GM18951 (cell line): ENCODE data around the gene WDR5B.
A peak's percentile ranks its signal among the peaks of the same experiment; 100 is the strongest.

Source experiments
- POLR2A ChIP-seq: IDR thresholded peaks from 4 replicates; pipeline ENCODE4 v1.6.1; 2011; ENCODE audit warnings: mild to moderate bottlenecking; ENCODE audit not compliant: insufficient read length, insufficient read depth; ENCODE audit errors: extremely low read depth
- in situ Hi-C: fragments of 300-500 bp; cut with MboI; formaldehyde crosslinking; loops from one replicate; pipeline ENCODE4 v1.12.0; 2022; ENCODE audit warnings: low sequenced_read_pairs, mixed read lengths, inconsistent platforms; ENCODE audit not compliant: unreplicated experiment

The WDR5B gene

DNA sequence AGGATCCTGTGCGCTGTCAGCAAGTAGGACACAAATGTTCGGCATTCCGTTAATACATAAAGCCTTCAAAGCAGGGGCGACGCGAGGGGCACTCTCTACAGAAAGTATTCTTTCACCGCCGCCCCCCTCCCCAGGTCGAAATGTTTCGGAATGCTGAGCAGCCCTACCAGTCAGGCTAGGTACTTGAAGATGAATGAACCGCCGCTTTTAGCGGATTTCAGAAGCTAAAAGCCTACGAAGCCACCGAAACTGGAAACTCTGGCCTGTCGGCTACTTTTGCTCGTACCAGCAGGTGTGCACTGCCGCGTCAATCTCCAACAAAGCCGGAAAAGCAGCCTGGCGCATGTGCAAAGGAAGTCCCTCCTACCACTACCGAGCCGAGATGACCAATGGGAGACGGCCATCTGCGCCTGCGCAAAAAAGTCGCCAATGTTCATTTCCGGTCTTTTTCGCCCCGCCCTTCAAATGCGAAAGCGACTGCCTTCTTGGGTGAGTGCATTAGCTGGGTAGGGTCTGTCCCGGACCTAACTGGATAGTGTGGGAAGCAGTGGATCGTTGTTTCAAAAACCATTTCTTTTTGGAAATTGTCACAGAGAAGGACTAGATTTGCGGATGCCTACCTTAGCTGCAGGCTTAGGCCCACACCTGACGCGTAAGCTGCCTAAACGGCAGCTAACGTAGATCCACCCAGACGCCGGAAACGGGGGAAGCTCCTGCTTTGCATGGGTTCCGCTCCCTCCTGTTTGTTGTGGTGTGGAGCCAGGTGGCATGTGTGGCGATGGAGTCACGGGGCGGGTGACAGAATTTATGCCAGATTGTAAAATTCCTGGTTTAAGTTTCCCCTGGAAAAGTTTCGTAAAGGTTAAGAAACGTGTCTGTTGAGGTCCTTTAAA is at the start of gene WDR5B:
Gene WDR5B, minus strand, starts transcription at position 301 of the 893 bp plus-strand sequence. CDS start 534 bp downstream, outside the sequence.
- in situ Hi-C loops, result loop anchor here (25.0 kb wide), 1 partner anchor 621 kb away; the partner anchor contains the start of gene SEMA5B
- peak; percentile 90 for TF ChIP-seq POLR2A

DNA sequence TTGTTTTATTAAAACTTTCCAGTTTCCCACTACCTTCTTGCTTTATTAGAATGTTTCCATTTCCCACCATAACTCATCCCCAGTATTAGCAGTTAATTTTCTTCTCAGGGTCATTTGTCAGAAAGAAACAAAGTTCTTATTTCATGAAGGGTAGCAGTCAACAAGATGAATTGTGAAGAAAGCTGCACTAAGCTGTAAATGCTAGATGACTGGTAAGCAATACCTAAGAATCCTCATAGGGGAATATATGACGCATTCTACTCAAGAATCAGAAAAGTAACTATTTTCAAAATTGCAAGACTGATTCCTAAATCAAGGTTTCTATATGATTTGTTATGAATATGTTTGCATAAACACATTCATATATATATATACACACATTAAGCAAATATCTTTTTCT is 48.8 kb upstream of the WDR5B start:
- no peak for TF ChIP-seq POLR2A
- in situ Hi-C loops, result no loop called here

DNA sequence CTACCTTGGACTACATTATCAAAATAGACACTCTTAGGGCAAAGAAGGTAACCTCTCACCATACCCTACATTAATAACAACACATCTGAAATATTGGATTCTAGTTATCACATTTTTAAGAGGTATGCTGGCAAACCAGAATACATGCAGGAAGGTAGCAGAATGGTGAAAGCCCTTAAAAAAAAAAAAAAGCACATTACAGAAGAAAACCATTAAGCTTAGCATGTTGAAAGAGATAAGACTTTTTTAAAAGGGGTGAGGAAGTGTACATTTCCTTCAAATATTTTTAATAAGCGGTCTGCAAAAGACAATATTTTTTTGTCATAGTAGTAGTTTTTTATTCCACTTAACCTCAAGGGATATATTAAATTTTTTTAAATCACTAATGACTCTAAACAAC is 46.5 kb upstream of the WDR5B start:
- in situ Hi-C loops, result no loop called here

DNA sequence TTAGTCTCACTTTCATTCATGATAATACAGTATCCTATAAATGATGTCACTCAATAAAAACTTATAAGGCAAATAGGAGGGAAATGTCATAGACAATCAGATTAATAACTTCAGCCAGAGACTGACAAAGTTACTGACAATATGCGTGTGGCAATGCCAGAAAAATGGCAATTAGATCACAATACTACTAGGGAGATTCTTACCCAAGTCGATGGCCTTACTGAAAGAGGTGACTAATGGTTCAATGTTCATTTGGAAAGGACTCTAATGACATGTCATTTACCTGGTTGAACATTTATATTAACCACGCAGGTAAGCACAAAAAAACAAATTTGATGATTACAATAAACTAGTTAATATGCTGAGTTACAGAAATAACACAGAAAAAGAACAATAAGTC is 45.9 kb upstream of the WDR5B start:
- TF ChIP-seq POLR2A, result no peak
- in situ Hi-C loops, result no loop called here

More for the DNA sequence above, 46.5 kb upstream of the WDR5B start:
- no peak for TF ChIP-seq POLR2A

DNA sequence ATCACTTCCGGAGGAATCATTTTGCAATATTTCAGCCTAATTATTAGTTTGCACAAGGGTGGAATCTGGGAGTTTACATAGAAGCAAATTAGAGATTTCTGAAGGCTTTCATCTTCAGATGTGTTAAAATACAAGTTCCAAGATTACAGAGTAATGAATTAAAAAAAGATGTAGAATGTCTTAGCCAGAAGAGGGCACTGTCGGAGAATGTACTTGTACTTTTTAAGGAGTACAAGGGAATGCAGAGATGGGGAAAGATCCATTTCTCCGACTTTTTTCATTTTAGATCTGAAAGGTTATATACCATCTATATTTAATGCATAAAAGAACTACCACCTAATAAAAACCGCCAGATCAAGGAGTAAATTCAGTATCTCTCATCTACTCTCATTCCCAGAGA is 43.1 kb upstream of the WDR5B start:
- TF ChIP-seq POLR2A, result no peak
- in situ Hi-C loops, result no loop called here

DNA sequence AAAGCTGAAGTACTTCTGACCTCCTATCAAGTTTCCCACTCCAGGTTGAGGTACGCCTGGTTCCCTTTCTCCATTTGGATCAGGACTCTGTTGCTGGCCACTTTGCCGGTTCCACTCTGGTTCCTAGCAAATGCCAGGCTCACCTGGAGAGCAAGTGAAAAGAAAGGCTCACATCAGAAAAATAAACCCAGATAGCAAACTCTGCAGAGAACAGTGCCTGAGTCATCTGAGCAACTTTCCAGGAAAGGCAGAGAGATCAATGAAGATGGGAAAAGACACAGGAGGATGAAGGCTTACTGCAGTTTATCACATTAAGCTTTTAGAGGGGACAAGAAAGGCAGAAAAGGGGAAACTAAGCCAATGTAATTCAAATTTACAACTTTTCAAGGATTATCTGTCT is 41.8 kb upstream of the WDR5B start:
- in situ Hi-C loops, result no loop called here
- TF ChIP-seq POLR2A, result no peak

DNA sequence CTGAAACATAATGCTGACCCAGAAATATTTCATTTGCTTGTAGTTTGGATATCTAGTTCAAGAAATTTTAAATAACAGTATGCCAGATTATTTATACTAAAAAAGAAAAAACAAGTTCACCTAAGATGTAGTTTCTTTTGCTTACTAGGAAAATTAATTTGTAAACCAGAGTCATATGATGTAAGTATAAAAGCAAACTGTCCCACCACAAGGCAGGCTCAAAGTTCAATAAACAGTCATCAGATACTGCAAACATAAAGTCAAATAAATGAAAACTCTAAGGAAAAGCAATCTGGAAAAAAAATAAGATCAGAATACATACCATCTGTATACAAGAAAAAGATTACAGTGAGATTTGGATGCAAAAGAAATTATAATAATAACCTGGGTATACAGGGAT is 40.2 kb upstream of the WDR5B start:
- TF ChIP-seq POLR2A, result no peak
- in situ Hi-C loops, result no loop called here

DNA sequence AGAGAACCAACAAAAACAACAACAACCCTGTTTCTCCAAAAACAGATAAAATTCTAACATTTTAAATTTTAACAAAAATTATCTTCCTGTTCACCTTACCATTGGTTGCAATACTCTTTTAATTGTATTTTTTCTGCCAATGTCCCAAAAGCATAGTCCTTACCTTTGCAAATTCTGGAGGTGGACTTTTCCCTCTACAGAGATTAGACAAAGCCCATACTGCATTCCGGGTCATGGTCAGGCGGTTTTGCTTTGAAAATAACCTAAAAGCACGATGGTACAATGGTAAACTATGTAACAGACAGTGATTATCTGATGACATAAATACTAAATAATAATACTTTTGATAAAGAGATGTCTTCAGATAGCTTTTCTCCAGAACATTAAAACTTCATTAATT is 35.5 kb upstream of the WDR5B start:
- TF ChIP-seq POLR2A, result no peak
- in situ Hi-C loops, result no loop called here

DNA sequence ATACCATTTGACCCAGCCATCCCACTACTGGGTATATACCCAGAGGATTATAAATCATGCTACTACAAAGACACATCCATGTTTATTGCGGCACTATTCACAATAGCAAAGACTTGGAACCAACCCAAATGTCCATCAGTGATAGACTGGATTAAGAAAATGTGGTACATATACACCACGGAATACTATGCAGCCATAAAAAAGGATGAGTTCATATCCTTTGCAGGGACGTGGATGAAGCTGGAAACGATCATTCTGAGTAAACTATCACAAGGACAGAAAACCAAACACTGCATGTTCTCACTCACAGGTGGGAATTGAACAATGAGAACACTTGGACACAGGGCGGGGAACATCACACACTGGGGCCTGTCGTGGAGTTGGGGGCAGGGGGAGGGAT is 32.4 kb upstream of the WDR5B start:
- in situ Hi-C loops, result loop anchor here (25.0 kb wide), 1 partner anchor 239 kb away; the partner anchor contains the start of gene PARP14

DNA sequence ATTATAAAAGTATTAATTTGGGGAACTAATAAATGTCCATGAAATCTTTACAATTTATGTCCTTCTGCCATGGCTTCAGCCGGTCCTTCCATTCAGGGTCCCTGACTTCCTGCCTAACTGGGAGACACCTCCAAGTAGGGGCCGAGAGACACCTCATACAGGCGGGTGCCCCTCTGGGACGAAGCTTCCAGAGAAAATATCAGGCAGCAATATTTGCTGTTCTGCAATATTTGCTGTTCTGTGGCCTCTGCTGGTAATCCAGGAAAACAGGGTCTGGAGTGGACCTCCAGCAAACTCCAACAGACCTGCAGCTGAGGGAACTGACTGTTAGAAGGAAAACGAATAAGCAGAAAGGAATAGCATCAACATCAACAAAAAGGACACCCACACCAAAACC is 28.6 kb upstream of the WDR5B start:
- in situ Hi-C loops, result loop anchor here (25.0 kb wide), 1 partner anchor 243 kb away; the partner anchor contains the start of gene PARP14

DNA sequence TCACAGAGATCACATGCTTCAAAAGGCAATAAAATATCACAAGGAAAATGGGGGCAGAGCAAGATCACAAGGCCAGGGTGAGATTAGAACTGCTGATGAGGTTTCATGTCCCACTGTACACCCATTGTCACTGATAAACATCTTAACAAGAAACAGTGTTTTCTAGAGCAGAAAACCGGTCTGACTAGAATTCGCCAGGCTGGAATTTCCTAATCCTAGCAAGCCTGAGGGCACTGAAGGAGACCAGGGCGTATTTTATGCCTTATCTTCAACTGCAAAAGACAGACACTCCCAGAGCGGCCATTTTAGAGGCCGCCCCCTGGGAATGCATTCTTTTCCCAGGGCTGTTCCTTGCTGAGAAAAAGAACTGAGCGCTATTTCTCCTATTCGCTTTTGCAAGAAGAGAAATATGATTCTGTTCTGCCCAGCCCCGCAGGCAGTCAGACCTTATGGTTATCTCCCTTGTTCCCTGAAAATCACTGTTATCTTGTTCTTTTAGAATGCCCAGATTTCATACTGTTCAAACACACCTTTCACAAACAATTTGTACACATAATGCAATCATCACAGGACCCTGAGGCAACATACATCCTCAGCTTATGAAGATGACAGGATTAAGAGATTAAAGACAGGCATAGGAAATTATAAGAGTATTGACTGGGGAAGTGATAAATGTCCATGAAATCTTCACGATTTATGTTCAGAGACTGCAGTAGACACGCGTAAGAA is 28.1 kb upstream of the WDR5B start:
- in situ Hi-C loops, result loop anchor here (25.0 kb wide), 1 partner anchor 243 kb away; the partner anchor contains the start of gene PARP14

DNA sequence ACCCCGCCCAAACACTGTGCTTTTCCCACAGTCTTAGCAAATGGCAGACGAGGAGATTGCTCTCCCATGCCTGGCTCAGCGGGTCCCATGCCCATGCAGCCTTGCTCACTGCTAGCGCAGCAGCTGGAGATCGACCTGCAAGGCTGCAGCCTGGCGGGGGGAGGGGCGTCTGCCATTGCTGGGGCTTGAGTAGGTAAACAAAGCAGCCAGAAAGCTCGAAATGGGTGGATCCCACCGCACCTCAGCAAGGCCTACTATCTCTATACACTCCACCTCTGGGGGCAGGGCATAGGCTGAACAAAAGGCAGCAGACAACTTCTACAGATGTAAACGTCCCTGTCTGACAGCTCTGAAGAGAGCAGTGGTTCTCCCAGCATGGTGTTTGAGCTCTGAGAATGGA is 27.2 kb upstream of the WDR5B start:
- TF ChIP-seq POLR2A, result no peak
- in situ Hi-C loops, result loop anchor here (25.0 kb wide), 1 partner anchor 244 kb away; the partner anchor contains the start of gene PARP14

DNA sequence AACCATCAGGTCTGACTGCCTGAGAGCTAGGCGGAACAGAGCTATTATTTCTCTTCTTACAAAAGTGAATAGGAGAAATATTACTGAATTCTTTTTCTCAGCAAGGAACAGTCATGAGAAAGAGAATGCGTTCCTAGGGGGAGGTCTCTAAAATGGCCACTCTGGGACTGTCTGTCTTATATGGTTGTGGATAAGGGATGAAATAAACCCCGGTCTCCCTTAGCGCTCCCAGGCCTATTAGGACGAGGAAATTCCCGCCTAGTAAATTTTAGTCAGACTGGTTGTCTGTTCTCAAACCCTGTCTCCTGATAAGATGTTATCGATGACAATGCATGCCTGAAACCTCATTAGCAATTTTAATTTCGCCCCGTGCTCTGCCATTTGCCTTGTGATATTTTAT is 20.1 kb upstream of the WDR5B start:
- no peak for TF ChIP-seq POLR2A
- in situ Hi-C loops, result loop anchor here (25.0 kb wide), 1 partner anchor 251 kb away; the partner anchor contains the start of gene PARP14

DNA sequence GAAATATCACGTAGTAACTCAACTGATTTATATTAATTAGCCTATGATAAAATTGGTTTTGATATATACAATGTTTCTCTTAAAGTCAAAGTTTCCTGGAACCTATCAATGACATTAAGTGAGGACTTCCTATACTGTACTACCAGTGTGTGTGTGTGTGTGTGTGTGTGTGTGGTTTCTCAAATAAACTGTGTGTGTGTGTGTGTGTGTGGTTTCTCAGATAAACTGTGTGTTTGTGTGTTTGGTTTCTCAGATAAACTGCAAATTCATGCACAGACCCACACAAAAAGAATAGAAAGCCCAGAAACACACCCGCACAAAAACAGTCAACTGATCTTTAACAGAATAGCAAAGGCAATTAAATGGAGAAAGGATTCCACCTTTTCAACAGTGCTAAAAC is 14.5 kb upstream of the WDR5B start:
- no peak for TF ChIP-seq POLR2A
- in situ Hi-C loops, result loop anchor here (25.0 kb wide), 1 partner anchor 257 kb away; the partner anchor contains the start of gene PARP14
